ENCODE measurements around the gene CUL3.

- TF ChIP-seq POLR2A (IDR thresholded peaks at IDR 0.05; ENCODE audit: low read depth, low read length) (no peak), POLR2AphosphoS5 (IDR thresholded peaks at IDR 0.05; ENCODE audit: low read depth, low read length) (no peak)
Measured at GRCh38 chr2:224562831-224563230, 22.3 kb downstream of the CUL3 start.

All from GM12891 (cell line).